ENCODE data around the gene RALGAPA2.

- TF ChIP-seq EZH2phosphoT487 (IDR thresholded peaks at IDR 0.05; ENCODE audit: insufficient read depth, low read depth) (no peak), EZH2 (IDR thresholded peaks at IDR 0.05; ENCODE audit: insufficient read depth, poor library complexity, severe bottlenecking) (no peak)
These were observed 42.3 kb upstream of the RALGAPA2 start for GRCh38 chr20:20754714-20755113.

Measured in GM23248 (cell line).